GM18499 (cell line): ENCODE data around the gene PPP1R9B.

Experiments
- ATAC-seq: cut with Tn5 transposase; IDR thresholded peaks from one replicate; pipeline ENCODE4 v1.9.1; 2021; ENCODE audit warnings: moderate number of reproducible peaks; ENCODE audit not compliant: insufficient read depth, unreplicated experiment

The PPP1R9B gene

DNA sequence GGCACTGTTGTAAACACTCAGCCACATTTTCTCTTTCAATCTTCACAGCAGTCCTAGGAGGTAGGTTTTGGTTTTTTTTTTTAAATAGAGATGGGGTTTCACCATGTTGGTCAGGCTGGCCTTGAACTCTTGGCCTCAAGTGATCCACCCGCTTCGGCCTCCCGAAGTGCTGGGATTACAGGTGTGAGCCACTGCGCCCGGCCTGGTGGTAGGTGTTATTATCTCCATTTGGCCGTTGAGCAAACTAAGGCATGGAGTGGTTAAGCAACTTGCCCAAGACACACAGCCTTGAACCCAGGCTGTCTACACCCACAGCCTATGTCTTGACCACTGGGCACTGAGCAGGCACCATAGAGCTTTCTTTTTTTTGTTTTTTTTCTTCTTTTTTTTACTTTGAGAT lies 24.0 kb upstream of the PPP1R9B start:
- ATAC-seq, result no peak

DNA sequence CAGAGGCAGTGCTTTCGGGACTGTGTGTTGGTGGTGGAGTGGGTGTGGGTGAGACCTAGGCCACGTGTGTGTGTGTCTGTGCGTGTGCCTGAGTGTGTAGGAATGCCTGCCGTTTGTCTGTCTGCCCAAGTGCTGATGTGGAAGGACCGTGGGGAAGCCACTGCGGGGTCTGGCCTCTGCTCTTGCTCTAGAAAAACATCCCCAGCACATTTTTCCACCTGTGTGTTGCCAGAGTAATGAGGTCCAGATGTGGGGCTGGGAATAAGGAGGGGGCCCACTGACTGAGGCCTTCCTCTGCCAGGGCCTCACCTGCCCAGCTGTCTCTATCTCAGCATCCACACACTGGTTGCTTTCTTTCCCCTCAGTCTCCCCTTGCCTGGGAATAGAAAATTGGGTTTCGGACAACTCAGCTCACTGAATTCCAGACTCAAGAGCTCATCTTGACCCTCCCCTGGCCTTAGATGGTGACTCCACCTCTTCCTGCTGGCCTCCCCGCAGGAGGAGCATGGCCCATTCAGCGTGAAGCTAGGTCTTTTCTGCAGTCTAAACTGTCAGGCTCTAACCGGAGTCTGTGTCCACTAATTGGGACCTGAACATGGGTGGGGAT lies 23.0 kb upstream of the PPP1R9B start:
- ATAC-seq, result no peak

DNA sequence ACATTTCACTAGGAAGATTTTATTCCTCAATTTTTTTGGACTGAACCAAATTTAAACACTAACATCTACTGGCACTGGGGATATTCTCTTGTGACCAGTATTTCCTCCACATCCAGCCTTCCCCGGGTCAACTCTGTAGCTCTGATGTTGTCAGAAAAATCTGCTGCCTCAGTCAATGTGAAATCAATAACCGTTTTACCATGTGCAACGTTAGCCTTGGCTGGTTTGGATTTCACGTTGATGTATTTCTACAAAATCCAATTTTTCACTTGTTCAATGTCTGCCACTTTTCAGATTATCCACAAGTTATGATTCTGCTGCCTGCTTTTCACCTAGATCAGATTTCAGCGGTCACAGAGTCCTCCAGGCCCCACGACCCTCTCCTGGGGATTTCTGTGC lies 22.5 kb upstream of the PPP1R9B start:
- ATAC-seq, result no peak

DNA sequence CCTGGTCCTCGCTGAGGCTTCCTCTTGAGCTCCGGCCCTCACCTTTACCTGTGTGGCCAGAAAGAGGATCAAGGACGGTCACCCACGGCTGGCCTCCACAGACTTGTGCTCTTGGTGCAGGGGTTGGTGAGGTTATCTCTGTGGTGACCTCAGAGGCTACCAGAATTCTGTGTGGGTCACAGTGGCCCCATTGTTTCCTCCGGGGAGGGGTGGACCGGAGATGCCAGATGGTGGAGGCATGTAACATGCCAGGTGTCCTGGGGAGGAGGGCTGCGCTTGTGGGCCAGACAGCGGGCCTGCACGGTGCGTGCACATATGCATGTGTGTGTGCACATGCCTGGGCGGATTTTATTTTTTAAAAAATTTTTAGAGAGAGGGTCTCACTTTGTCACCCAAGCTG lies 21.7 kb upstream of the PPP1R9B start:
- no peak for ATAC-seq

DNA sequence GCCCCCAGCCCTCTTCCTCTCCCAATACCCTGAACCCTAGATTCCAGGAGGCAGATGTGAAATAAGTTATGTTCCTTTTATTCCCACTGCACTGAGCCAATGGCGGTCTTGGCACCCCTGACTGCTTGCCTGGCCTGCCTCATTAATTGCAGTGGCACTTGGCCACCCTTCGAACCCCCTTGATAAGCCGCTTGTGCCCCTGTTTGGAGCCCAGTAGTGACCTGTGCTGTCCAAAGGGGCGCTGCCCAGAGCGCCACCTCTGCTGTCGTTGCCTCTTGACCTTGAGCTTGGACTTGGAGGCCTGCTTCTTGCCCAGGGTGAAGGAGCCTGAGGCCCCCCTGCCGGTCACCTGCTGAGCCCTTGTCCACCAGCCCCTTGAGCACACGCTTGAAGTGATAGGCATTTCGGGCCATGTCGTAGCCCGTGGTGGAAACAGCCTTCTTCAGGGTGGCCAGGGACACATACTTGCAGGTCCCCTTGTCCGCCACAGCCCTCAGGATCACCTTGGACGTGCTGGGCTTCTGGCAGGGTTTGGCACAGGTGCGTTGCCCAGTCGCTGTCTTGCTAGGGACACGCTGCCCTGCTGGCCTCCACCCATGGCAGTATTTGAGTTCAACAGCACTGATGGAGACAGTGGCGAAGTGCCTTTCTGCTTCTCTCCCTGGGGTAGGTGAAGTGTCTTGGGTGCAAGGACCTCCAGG lies 21.0 kb upstream of the PPP1R9B start:
- ATAC-seq, result no peak

DNA sequence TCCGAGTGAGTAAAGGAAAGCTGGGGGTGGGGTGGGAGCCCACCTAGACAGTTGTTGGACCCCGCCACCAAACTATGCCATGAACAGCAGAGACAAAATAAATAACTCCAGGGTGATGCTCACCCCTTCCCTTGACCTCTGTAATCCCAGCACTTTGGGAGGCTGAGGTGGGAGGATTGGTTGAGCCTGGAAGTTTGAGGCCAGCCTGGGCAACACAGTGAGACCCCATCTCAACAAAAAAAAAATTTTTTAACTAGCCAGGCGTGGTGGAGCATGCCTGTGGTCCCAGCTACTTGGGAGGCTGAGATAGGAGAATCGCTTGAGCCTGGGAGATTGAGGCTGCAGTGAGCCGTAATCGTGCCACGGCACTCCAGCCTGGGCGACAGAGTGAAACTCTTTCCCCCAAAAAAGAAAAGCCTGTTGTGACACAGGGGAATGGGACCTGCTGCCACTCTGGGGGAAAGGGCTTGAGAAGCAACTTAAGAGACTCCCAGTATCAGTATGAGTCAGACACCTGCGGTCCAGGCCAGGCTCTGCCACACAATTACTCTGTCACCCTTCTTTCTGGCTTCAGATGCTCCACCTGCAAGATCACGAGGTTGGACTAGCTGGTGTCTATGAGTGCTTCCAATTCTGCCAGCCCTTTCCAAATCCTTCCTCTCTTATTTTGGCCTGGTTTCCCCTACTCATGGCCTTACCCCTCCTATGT lies 20.3 kb upstream of the PPP1R9B start:
- ATAC-seq, result no peak

DNA sequence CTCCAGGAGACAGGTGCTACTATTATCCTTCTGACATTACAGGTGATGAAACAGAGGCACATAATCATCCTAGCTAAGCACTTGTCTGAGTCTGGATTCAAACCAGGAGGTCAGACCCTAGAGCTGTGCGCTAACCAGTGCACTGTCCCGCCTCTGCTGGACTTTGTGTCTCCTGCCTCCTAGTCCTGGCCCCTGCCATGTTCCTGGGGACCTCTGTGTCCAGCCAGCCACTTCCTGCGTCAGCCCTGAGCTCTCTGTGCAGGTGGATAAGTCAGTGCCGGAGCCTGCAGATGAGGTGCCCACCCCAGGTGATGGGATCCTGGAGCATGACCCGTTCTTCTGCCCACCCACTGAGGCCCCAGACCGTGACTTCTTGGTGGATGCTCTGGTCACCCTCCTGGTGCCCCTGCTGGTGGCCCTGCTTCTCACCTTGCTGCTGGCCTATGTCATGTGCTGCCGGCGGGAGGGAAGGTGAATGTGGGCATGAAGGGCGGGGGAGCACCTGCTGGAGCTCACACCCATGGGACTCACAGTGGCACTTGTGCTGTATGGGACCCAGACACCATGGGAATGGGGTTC lies 19.5 kb upstream of the PPP1R9B start:
- no peak for ATAC-seq

DNA sequence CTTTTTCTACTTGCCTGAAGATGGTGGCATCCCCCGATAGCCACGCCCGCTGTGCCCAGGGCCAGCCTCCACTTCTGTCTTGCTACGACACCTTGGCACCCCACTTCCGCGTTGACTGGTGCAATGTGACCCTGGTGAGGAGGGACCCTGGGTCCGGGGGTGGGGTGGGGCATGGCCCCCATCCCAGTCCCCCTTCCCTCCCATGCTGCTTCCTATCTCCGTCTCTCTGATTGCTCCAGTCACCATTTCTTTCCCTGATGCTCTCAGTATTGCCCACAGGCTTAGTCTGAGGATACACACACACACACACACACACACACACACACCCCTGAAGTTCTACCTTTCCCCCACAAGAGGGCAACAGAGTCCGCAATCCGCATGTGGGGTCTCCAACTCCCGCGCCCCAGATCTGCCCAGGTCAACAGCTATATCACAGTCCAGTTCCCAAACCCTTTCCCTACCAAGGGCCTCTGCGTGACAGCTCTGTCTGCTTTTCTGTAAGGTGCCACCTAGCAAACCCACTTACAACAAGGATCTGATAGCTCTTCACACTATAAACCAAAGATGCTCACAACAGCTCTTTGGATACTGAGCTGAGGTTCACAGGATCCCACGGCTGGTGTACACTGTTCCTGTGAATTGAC lies 18.8 kb upstream of the PPP1R9B start:
- ATAC-seq, result no peak

DNA sequence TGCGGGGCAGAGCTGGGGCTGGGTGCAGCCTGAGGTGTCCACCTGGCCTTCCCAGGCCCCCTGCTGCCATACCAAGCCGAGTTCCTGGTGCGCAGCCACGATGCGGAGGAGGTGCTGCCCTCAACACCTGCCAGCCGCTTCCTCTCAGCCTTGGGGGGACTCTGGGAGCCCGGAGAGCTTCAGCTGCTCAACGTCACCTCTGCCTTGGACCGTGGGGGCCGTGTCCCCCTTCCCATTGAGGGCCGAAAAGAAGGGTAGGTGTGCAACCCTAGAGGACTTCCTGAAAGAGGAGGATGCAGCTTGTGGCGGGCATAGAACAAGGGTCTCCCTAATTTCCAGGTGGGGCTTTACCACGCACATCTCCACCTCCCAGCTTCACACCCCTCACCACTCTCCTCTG lies 17.8 kb upstream of the PPP1R9B start:
- ATAC-seq, result no peak

DNA sequence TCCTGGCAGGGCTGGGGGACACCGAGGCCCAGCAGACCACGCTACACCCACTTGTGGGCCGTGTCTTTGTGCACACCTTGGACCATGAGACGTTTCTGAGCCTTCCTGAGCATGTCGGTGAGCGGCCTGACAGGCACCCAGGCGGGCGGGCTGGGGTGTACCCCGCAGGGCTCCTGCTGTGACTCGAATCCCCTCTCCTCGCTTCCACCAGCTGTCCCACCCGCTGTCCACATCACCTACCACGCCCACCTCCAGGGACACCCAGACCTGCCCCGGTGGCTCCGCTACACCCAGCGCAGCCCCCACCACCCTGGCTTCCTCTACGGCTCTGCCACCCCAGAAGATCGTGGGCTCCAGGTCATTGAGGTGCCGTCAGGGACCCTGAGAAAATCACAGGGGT lies 16.9 kb upstream of the PPP1R9B start:
- ATAC-seq, result no peak

DNA sequence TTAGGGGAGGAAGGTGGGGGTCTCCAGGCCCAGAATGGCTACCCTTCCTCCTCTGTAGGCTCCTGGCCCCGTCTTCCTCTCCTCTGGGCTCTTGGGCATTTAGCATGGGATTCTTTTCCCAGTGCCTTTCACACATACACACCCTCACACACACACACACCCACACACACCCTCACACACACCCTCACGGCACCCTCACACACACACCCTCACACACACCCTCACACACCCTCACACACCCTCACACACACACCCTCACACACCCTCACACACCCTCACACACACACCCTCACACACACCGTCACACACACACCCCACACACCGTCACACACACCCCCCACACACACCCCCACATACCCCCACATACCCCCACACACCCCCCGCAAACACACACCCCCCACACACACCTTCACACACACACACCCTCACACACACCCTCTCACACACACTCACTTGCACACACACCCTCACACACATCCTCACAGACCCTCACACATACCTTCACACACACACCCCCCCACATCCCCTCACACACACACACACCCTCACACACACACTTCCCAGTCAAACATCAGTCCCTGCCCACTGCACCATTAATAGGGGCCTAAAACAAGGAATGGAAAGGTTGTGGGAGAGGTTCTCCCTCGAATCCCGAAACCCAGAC lies 16.2 kb upstream of the PPP1R9B start:
- ATAC-seq, result no peak

DNA sequence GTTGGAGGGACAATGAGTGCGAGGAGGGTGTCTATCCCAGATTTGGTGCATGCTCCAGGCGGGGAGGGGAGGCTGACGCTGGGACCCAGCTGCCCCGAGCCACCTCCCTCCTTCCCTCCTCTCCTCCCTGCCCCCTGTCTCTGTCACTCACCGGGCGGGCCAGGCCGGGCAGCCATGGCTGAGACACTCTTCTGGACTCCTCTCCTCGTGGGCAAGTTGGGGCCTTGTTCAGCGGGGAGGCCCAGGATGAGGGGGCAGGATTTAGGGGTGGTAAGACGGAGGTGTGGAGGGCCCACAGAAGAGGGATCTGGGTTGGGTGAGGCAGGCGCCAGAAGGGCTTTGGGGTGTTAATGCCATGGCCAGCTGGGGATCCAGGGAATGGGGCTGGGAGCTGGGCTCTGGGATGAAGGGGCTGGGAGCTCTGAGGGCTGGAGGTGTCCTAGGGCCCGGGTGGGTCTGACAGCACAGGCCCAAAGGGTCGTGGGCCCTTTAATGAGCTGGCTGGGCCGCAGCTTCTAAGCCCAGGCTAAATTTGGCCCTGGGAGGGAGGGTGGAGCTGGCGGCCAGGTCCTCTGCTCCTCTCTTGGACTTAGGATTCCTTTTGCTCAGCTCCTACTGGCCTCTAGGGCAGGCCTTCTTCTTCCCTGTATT lies 15.5 kb upstream of the PPP1R9B start, which contains the start of gene SGCA:
Gene SGCA, plus strand, starts transcription at position 139 of the 651 bp plus-strand sequence. Its CDS starts 36 bp downstream, at position 175.
- ATAC-seq, result no peak

DNA sequence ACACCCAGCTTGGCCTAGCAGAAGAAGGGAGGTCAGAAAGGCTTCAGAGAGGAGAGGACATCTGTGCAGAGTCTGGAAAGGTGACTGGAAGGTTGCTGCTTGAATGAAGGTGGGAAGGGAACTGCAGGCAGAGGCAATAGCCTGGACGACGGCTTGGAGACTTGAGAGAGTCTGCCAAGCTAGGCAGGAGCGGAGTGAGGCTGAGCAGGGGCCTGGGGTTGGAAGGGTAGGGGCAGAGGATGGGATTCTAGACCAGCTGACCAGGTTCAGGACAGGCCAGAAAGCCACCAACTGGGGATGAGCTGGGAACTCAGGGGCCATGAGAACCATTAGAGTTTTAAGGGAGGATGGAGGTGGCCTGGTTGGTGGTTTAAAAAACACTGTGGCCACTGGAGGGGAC lies 15.0 kb upstream of the PPP1R9B start:
- ATAC-seq, result no peak

DNA sequence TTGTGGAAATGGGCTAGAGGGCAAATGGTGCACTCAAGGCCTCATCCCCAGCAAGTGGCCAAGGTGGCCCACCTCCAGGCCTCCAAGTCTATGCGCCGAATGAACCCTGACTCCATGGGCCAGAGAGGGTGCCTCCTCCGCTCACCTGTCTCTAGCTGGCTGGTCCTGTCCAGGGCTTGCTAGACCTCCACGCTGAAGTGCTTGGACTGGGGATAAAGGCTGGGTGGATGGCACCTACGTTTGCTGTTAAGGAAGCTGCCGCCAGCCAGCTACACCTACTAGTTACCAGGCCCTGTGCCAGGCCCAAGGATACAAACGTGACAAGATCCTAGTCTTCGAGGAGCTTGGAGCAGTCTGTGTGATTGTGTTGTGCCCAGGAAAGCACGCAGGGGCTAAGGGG lies 14.6 kb upstream of the PPP1R9B start:
- ATAC-seq, result no peak

DNA sequence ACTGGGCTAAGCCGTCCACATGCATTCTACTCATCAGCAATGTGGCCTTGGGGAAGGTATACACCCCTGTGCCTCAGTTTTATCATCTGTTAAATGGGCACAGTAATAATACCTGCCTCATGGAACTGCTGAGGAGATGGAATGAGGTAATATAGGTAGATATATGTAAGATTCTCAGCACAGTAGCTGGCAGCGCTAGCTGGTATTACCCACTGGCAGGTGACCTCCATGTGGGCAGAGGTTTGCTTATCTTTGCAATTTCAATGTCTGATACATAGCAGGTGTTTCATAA lies 14.2 kb upstream of the PPP1R9B start:
- ATAC-seq, result no peak

DNA sequence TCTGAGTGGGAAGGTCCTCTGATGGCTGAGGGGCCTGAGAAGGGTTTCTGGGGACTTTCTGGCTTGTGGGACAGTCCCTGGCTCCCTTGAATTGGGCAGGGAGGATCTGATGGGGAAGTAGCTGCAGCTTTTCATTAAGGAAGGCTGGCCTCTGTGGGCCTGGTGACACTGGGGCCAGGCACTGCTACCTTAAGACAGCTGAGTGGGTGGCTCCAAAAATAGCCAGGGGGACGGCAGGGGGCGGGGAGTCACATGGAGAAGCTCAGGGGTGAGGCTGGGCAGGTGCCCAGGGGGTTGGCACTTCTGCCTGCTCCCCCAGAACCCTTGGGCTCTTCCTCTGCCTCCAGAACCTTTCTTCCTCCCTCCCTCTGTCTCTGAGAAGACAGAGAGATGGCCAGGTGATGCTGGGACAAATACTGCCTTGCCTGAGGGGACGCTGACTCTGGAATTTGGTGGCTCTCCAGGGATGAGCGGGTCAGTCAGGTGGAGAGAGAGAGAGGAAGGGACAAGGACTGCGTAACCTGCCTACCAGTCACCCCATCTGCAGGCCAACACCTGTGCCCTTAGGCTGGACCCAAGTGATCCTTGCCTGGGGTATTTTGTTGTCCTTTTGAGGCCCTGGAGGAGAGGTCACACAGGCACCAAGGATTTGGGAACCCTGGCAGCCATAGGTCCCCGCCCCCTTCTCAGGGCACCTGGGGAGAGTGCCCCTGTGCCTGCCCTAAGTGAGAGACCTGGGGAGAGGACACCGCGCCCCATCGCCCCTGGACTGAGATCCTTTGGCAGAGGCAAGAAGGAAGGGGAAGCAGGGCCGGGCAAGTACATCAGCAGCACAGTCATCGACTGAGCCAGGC lies 13.6 kb upstream of the PPP1R9B start:
- ATAC-seq, result no peak

DNA sequence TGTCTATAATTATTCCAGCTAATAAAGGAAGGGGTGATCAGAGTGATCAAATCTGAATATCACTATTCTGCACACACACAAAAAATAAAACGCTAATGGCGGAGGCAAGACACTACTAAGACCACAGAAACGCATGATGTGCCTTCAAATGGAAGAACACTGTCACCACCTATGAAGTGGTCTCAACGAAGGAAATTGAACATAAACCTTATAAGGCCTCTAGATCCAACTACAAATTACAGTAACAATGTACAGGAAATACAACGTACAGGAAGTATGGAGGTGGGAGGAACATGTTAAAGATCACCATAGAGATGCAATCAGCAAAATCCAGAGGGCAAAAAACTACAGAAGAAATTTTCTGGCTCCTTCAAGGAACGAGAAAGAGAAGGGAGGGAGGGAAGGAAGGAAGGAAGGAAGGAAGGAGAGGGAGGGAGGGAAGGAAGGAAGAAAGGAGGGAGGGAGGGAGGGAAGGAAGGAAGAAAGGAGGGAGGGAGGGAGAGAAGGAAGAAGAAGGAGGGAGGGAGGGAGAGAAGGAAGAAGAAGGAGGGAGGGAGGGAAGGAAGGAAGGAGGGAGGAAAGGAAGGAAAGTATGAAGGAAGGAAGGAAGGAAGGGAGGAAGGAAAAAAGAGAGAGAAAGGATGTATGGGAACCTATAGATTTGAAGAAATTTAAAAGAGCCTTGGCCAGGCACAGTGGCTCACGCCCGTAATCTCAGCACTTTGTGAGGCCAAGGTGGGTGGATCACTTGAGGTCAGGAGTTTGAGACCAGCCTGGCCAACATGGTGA lies 12.2 kb upstream of the PPP1R9B start:
- no peak for ATAC-seq

DNA sequence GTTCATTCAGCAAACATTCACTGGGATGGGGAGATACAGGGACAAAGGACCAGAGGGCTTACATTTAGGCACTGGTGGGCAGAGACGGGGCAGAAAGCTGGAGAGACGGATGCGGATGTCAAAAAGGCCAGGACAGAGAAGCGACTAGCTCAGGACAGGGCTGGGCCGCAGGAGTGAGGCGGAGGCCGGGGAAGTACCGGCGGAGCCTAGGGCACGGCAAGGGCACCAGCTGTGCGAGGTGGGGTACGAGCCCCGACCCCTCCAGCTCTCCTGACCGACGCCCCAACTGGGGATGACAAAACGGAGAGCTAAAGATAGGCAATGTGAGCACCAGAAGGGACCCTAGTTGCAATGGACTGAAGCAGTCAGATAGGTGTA lies 11.4 kb upstream of the PPP1R9B start:
- ATAC-seq, result no peak
